ENCODE results near the gene TJP3.

Gene TJP3

GRCh38 chr19:3785938-3786824 lies 78.0 kb downstream of the TJP3 start, which contains the start of gene MATK:
Gene MATK, minus strand, starts transcription at chr19:3786381. Its CDS starts 1,246 bp downstream, at chr19:3785135.
- H3K27me3 ChIP-seq (replicated peaks; ENCODE audit: control insufficient read depth, insufficient read depth, low read length): no peaks in the 10 kb centered on the region
- DNase-seq (ENCODE audit: extremely low read depth, insufficient read length): no peak
- peak within 1 kb of the TSS; percentile 32 for H3K4me3 ChIP-seq (replicated peaks; ENCODE audit: low read depth, low read length)
- TF ChIP-seq, protein P1, sequence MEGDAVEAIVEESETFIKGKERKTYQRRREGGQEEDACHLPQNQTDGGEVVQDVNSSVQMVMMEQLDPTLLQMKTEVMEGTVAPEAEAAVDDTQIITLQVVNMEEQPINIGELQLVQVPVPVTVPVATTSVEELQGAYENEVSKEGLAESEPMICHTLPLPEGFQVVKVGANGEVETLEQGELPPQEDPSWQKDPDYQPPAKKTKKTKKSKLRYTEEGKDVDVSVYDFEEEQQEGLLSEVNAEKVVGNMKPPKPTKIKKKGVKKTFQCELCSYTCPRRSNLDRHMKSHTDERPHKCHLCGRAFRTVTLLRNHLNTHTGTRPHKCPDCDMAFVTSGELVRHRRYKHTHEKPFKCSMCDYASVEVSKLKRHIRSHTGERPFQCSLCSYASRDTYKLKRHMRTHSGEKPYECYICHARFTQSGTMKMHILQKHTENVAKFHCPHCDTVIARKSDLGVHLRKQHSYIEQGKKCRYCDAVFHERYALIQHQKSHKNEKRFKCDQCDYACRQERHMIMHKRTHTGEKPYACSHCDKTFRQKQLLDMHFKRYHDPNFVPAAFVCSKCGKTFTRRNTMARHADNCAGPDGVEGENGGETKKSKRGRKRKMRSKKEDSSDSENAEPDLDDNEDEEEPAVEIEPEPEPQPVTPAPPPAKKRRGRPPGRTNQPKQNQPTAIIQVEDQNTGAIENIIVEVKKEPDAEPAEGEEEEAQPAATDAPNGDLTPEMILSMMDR (IDR thresholded peaks at IDR 0.05; ENCODE audit: insufficient read depth, low read length, poor library complexity, severe bottlenecking): no peak
- no peaks in the 10 kb centered on the region for H3K36me3 ChIP-seq (ENCODE audit: control insufficient read depth, insufficient read depth, low read length)

DNA sequence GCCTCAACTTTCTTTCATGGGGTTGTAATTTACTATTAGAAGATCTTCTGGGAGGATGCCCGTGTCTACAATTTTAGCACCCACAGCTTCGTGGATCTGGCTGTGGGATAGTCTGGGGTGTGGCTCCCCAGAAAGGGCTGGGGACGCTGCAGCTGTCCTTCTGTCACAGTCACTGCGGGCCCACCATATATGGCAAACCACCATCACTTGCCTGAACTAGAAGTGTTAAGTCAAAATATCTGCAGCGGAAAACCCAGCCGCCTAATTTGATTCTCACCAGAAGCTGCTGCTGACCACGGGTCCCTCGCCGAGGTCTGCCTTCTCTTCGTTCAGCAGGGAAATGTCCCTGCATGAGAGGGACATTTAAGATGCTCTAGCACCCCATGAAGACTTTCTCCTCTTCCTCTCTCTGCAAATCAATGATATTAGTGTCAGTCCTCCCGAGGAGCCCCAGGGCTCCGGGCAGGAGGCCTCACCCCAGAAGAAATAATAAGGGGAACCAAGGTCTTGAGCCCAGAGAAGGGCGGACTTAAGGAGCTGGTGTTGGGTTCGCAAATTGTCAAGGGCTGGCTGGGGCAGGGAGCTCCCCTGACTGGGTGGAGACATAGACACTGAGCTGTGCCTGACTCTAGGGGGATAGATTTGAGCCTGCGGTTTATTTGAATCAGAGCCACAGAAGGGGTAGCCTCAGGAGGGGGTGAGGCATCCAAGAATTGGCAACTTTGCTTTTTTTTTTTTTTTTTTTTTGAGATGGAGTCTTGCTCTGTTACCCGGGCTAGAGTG lies 81.0 kb downstream of the TJP3 start:
- TF ChIP-seq, protein P1 (IDR thresholded peaks at IDR 0.05; ENCODE audit: insufficient read depth, low read length, poor library complexity, severe bottlenecking): no peak

GRCh38 chr19:3790209-3790734 lies 82.1 kb downstream of the TJP3 start:
- TF ChIP-seq, protein P1 (IDR thresholded peaks at IDR 0.05; ENCODE audit: insufficient read depth, low read length, poor library complexity, severe bottlenecking): no peak
- H3K27me3 ChIP-seq (replicated peaks; ENCODE audit: control insufficient read depth, insufficient read depth, low read length): no peaks in the 10 kb centered on the region
- no peak overlapping the region for H3K4me3 ChIP-seq (replicated peaks; ENCODE audit: low read depth, low read length)
- DNase-seq (ENCODE audit: extremely low read depth, insufficient read length): no peak
- no peaks in the 10 kb centered on the region for H3K36me3 ChIP-seq (ENCODE audit: control insufficient read depth, insufficient read depth, low read length)

More for the DNA sequence above, 81.0 kb downstream of the TJP3 start:
- Histone ChIP-seq H3K4me3 (replicated peaks; ENCODE audit: low read depth, low read length) (no peak overlapping the region), H3K36me3 (ENCODE audit: control insufficient read depth, insufficient read depth, low read length) (no peaks in the 10 kb centered on the region), H3K27me3 (replicated peaks; ENCODE audit: control insufficient read depth, insufficient read depth, low read length) (no peaks in the 10 kb centered on the region)
- DNase-seq (ENCODE audit: extremely low read depth, insufficient read length): no peak

GRCh38 chr19:3790941-3791340 lies 82.8 kb downstream of the TJP3 start:
- no peaks in the 10 kb centered on the region for H3K27me3 ChIP-seq (replicated peaks; ENCODE audit: control insufficient read depth, insufficient read depth, low read length)
- TF ChIP-seq, protein P1 (IDR thresholded peaks at IDR 0.05; ENCODE audit: insufficient read depth, low read length, poor library complexity, severe bottlenecking): no peak
- no peak for DNase-seq (ENCODE audit: extremely low read depth, insufficient read length)
- no peak overlapping the region for H3K4me3 ChIP-seq (replicated peaks; ENCODE audit: low read depth, low read length)
- H3K36me3 ChIP-seq (ENCODE audit: control insufficient read depth, insufficient read depth, low read length): no peaks in the 10 kb centered on the region

- DNase-seq (ENCODE audit: extremely low read depth, insufficient read length): no peak
- no peak overlapping the region for H3K4me3 ChIP-seq (replicated peaks; ENCODE audit: low read depth, low read length)
- no peaks in the 10 kb centered on the region for H3K27me3 ChIP-seq (replicated peaks; ENCODE audit: control insufficient read depth, insufficient read depth, low read length)
- TF ChIP-seq, protein P1 (IDR thresholded peaks at IDR 0.05; ENCODE audit: insufficient read depth, low read length, poor library complexity, severe bottlenecking): no peak
- H3K36me3 ChIP-seq (ENCODE audit: control insufficient read depth, insufficient read depth, low read length): no peaks in the 10 kb centered on the region
Observed at GRCh38 chr19:3792114-3792513, 83.9 kb downstream of the TJP3 start.
